GM21619 (cell line): Measurements from ENCODE around the gene COX6B2.

ENCODE experiments used
- ATAC-seq: cut with Tn5 transposase; IDR thresholded peaks from one replicate; pipeline ENCODE4 v1.9.1; 2021; ENCODE audit not compliant: unreplicated experiment

The COX6B2 gene

GRCh38 chr19:55362990-55363716 is 8.6 kb upstream of the COX6B2 start, which contains the start of gene GARIN5B:
TSS of gene GARIN5B (minus strand) at chr19:55363260. CDS start at chr19:55363066, 194 bp downstream.
- ATAC-seq: no peak

- ATAC-seq: no peak
Measured at GRCh38 chr19:55362174-55362989, 7.9 kb upstream of the COX6B2 start.

GRCh38 chr19:55360902-55361301 is 6.4 kb upstream of the COX6B2 start:
- ATAC-seq: no peak

- ATAC-seq: no peak
Measured at GRCh38 chr19:55358943-55359908, 4.7 kb upstream of the COX6B2 start.

- no peak for ATAC-seq
Measured at GRCh38 chr19:55358493-55358892, 4.0 kb upstream of the COX6B2 start.

- no peak for ATAC-seq
Measured at GRCh38 chr19:55355213-55355821, 798 bp upstream of the COX6B2 start.

GRCh38 chr19:55353803-55354697 is 469 bp downstream of the COX6B2 start:
- ATAC-seq: no peak

- no peak for ATAC-seq
Measured at GRCh38 chr19:55353356-55353802, 1.1 kb downstream of the COX6B2 start.

GRCh38 chr19:55352549-55353145 is 1.9 kb downstream of the COX6B2 start:
- no peak for ATAC-seq

GRCh38 chr19:55352040-55352439 is 2.5 kb downstream of the COX6B2 start:
- ATAC-seq: no peak

- no peak for ATAC-seq
Measured at GRCh38 chr19:55350620-55351315, 3.8 kb downstream of the COX6B2 start.

- ATAC-seq: no peak
Measured at GRCh38 chr19:55348317-55349034, 6.0 kb downstream of the COX6B2 start.

- no peak for ATAC-seq
Measured at GRCh38 chr19:55347442-55348009, 7.0 kb downstream of the COX6B2 start.

- no peak for ATAC-seq
Measured at GRCh38 chr19:55346725-55347441, 7.6 kb downstream of the COX6B2 start.

- ATAC-seq: no peak
Measured at GRCh38 chr19:55345818-55346724, 8.4 kb downstream of the COX6B2 start.
